CD4-positive, alpha-beta T cell treated with Interferon alpha-2 for 1 hour (primary cell): ENCODE data around the gene ANKFY1.
A peak's percentile ranks its signal among the peaks of the same experiment; 100 is the strongest.
"Not testable (repeated sequence)": the region's sequence is repeated elsewhere in the genome, so short reads cannot be mapped to it uniquely, and the experiment has no call there.

Source experiments
- DNase-seq, 2 donors: peaks; one replicate each; pipeline ENCODE4 v3.0.0-alpha.2; 2020 to 2022

The ANKFY1 gene

GRCh38 chr17:4258867-4259266, 4.9 kb downstream of the ANKFY1 start:
- DNase-seq: no peak

- DNase-seq: no peak
Observed at GRCh38 chr17:4256952-4257351, 6.8 kb downstream of the ANKFY1 start.

DNA sequence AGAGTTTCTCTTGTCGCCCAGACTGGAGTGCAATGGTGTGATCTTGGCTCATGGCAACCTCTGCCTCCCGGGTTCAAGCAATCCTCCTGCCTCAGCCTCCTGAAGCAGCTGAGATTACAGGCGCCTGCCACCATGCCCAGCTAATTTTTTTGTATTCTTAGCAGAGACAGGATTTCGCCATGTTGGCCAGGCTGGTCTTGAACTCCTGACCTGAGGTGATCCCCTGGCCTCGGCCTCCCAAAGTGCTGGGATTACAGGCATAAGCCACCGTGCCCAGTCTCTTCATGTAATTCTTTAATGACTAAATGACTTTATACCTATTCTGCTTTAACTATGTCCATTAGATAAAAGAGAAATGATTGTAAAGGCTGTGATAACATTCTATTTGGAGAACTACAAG, 8.5 kb downstream of the ANKFY1 start:
- not testable (repeated sequence) for DNase-seq

DNA sequence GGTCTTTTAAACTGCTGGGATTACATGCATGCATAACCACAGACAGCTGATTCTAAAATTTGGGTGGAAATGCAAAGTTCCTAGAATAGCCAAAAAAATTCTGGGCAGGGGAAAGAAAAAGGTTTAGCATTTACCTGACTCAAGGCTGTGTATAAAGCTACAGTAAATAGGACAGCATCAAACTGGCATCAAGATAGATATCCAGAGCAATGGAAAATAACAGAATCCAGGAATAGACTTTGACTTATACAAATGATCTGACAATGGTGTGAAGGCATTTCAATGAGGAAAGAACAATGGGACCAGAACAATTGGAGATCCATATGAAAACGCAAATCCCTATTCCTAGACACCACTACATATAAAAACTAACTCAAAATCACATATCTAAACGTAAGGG, 12.9 kb downstream of the ANKFY1 start:
- DNase-seq: no peak

GRCh38 chr17:4249452-4250029, 14.2 kb downstream of the ANKFY1 start:
- DNase-seq: peak in 1 of 2 donors; percentile 40

- no peak for DNase-seq
Observed at GRCh38 chr17:4248504-4249277, 15.1 kb downstream of the ANKFY1 start.

DNA sequence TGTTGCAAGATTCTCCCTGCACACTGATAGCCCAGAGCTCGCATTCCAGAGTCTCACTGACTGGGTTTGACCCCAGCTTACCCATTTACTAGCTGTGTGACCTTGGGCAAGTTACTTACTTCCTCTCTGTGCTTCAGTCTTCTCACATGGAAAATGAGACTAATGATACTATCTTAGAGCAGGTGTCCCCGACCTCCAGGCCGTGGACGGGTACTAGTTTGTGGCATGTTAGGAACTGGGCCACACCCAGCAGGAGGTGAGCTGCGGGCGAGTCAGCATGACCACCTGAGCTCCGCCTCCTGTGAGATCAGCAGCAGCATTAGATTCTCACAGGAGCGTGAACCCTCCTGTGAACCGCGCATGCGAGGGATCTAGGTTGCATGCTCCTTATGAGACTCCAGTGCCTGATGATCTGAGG, 15.8 kb downstream of the ANKFY1 start:
- DNase-seq: no peak

DNA sequence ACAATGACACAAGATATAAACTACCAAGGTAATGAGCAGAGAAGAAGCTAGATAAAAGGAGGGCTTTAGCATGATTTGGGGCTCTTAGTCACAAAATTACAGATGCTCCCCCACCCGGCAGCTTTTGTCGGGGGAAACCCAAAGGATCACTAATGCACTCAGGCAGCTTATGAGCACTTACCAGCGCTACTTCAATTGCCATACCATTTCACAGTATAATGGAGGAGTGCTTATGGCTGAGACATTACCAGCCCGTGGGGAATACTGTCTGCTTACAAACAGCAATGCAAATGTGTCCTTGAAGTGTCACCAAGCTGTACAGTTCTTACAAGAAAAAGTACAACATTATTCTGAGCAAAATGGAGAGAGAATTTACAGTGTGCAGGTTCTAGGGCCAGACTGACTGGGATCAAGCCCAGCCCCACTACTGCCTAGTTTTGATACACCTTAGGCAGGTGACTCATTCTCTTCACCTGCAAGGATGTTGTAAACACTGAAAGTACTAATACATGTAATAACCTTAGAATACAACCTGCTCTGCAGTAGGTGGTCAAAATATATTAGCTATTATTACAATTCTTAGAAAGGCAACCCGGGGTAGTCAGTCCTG, 16.3 kb downstream of the ANKFY1 start:
- DNase-seq: no peak

DNA sequence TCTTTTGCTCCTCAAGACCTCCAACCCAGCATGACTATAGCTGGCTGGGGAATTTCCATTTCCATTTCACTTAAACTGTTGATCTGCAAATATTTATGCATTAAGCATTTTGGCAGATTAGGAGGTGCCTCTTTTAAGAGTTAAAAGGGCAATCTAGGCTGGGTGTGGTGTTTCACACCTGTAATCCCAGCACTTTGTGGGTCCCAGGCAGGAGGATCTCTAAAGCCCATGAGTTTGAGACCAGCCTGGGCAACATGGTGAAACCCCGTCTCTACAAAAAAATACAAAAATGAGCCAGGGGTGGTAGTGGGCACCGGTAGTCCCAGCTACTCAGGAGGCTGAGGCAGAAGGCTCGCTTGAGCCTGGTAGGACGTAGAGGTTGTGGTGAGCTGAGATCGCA, 17.1 kb downstream of the ANKFY1 start:
- no peak for DNase-seq

DNA sequence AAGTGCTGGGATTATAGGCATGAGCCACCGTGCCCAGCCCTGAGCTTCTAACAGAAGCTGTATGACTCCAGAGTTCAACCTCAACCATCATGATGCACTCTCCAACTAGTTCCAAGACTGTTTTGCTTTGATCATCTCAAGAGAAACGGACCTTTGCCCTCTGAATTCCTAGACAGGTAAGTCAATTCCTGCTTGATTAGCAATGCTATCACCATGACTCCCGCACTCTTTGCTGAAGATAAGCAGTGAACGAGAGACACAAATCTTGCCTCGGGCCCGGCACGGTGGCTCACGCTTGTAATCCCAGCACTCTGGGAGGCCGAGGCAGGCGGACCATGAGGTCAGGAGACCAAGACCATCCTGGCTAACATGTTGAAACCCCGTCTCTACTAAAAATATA, 22.2 kb downstream of the ANKFY1 start:
- no peak for DNase-seq

DNA sequence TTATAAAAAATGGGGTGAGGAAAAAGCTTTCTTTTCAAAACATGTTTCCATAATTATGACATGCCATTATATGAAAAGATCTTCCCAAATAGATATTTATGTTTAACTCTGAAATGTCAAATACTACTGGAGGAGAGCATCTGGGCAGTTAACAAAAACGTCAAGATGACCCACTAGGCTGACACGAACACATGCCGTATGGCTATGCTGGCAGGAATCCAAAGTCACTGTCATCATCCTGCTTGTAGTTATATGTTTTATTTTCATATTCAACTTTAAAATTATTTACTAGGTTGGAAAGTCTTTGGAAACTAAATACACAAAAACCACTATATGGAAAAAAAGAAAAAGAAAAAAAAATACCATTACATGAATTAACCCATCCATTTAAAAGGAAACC, 27.3 kb downstream of the ANKFY1 start:
- no peak for DNase-seq

DNA sequence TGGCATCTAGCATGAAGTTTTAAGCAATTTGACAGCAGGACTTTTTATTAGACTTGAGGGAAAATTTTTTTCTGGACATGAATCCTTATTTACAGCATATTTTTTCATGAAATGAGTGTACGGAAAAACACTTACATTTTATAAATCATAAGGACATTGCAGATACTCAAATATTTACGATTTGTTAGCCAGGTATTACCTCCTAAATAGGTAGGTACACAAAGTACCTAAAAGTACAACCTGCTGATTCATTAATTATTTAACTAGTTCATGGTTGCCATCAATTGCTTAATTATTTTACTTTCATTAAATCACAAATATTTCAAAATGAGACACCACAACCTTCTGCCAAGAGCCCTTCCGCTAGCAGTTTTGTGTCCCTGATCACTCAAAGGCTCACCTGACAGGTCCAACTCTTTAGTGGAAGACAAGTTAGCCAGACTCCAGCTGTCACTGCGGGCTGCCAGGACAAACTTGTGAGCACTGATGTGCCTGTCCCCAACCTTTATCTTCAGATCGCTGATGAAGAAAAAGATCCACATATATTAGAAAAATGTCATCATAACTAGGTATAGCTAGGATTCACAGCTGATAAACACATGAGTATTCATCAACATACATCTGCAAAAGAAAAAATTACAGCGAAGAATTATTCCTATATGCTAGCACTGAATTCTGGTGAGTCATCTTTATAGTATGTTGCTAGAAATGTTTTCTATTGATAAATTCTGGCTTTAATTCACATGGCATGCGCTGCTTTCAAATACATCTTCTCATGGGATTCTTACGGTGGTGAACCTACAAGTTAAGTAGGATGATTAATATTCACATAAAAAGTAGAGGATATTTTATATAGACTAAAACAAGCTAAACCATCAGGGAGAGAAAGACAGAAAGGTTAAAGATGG, 28.2 kb downstream of the ANKFY1 start:
- DNase-seq: no peak

DNA sequence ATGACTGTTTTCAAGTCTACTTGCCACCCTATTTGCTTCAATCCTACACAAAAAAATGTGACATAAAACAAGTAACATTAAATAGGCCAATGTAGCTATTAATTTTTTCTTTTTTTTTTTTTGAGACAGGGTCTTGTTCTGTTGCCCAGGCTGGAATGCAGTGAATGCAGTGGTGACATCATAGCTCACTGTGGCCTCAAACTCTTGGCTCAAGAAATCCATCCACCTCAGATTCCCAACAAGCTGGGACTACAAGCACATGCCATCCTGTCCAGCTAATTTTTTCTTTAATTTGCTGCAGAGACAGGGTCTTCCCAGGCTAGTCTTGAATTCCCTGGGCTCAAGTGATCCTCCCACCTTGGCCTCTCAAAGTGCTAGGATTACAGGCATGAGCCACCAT, 29.4 kb downstream of the ANKFY1 start:
- no peak for DNase-seq

DNA sequence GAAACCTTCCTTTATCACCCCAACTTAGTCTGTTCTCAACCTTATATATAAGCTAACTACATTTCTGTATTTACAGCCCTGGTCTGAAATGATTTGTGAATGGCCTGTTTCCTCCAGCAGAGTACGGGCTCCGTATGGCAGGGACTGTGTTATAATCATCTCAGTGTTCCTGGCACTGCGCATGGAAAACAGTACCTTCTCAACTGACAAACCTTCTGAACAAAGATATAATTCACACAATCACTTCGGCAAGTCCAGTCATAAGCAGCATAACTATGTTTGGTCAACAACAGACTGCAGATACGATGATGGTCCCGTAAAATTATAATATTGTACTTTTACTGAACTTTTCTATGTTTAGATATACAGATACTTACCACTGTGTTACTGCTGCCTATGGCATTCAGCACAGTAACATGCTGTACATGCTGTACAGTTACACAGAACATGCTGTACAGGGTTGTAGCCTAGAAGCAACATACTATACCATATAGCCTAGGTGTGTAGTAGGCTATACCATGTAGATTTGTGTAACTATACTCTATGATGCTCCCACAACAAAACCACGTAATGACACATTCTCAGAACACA, 30.0 kb downstream of the ANKFY1 start:
- no peak for DNase-seq

GRCh38 chr17:4232168-4232813, 31.5 kb downstream of the ANKFY1 start:
- peak in 1 of 2 donors; percentile 12 for DNase-seq

DNA sequence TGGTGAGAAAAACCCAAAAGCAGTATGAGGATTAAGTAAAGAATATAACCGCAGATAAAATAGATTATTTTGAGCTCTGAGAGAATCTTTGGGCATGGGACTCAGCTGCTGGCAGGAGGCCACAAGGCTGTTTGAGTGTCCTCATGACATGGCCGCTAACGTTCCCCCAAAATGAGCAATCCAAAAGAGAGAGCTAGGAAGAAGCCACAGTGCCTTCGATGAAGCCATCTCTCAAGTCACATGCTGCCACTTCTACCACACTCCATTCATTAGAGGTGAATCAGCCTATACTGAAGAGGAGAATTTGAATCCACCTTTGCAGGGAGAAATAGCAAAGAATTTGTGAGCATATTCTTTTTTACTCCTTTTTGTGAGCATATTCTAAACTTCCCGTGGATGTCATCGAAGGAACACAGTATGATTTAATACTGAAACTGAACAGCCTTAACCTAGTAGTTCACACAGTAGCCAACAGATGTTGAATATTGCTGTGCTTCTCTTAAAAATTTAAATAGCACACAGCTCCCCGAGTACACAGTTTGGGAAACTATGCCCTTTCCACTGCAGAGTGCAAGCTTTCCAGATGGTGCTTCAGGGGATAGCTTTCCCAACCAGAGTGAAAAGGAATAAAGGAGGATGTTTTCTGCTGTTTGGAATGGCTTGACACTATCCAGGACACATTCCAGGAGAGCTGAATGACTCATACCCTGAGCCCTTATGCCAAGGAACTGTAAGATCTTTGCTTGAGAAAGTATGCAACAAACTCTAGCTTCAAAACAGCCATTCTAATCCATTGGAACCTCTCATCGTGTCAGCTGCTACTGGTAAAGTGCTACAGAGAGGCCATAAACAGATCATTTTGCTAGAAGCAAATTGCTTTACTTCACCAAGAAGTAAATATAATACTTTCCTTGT, 33.9 kb downstream of the ANKFY1 start:
- no peak for DNase-seq

GRCh38 chr17:4221899-4222659, 41.7 kb downstream of the ANKFY1 start:
- DNase-seq: no peak

DNA sequence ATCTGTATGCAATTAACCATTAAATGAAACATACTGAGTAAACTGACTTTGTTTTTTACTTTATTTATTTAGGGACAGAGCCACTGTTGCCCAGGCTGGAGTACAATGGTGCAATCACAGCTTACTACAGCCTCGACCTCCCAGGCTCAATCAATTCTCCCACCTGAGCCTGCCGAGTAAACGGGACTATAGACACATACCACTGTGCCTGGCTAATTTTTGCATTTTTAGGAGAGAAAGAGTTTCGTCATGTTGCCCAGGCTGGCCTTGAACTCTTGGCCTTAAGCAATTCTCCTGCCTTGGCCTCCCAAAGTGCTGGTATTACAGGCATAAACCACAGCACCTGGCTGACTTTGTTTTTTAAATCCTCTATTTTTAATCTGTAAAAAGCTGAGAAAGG, 42.6 kb downstream of the ANKFY1 start:
- no peak for DNase-seq

DNA sequence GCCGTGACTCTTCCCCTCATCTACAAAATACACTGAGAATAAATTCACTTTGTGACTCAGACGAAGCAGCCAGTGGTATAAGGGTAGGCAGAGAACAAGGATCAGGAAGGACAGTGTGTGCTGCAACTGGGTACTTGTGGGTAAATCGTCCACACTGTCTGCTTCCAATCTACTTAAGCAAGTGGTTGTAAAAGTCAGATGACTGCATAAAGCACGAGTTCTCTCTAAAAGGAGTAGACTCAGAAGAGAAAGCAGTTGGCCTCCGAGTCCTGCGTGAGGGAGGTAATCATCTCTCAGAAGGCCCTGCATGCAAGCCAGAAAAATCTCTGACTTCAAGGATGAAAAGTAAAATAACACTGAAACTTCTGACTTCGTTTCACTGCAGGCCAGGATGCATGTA, 43.1 kb downstream of the ANKFY1 start:
- DNase-seq: no peak

GRCh38 chr17:4219241-4219640, 44.5 kb downstream of the ANKFY1 start:
- no peak for DNase-seq
